22Rv1 (cell line): ENCODE results near the gene CDC20.

Source experiments
- H3K27ac ChIP-seq: fragments of 450-650 bp; 2 replicates; pipeline ENCODE4 v1.5.1; 2017
- CTCF ChIP-seq: fragments of 450-650 bp; IDR thresholded peaks from 2 replicates; pipeline ENCODE4 v1.5.1; 2017; ENCODE audit warnings: mild to moderate bottlenecking
- ZFX ChIP-seq: fragments of 450-650 bp; IDR thresholded peaks from 2 replicates; pipeline ENCODE4 v1.6.1; 2017; ENCODE audit warnings: antibody characterized with exemption, borderline replicate concordance

The CDC20 gene

GRCh38 chr1:43329995-43330751 is 28.6 kb upstream of the CDC20 start:
- no peak for TF ChIP-seq CTCF
- no peak for TF ChIP-seq ZFX
- H3K27ac ChIP-seq = no peak overlapping the region

DNA sequence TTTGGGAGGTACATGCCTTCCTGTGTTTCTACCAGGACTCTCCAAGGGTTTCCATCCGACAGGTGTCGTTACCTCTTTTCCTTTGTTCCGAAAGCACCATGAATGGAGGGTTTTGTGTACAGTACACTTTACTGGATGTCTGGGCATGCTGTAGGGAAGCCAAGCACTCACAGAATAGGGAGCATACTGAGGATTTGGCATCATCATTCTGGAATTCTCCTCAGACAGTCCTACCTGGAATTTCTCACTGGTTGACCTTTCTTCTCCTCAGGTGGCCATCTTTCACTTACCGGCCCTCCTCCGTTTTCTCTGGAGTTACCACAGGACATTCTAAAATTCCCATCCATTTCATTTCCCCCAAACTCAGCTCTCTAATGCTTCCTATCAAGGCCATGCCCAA is 27.1 kb upstream of the CDC20 start:
- no peak overlapping the region for H3K27ac ChIP-seq
- TF ChIP-seq CTCF = no peak
- TF ChIP-seq ZFX = no peak

DNA sequence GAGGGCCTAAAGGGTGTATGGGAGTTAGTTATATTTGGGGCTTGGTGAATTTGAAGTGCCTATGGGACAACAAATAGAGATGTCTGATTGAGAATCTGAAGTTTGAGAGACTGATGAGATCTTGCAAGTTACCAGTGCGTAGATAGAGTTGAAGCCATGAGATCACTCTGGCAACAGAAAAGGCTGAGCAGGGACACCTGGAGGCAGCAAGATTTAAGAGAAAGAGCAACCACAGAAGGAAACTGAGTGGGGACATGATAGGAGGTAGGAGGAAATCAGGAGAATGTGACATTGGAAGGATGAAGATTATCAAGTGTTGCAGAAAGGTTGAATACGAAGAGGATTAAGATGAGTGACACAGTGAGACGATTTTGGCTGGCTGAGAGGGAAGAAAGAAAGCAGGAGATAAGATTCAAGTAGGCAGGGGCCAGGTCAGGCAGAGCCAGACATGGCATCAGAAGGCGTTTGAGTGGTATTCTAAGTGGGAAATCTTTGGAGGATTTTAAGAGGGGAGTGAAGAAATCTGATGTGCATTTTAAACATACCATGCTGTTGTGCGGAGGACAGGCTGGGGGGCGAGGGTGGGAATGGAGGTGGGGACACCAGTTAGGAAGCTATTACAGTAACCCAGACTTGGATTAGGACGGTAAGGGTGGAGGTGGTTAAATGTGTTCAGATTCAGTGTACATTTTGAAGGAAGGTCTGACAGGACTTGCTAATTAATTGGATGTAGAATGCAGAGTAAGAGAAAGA is 24.2 kb upstream of the CDC20 start:
- no peak overlapping the region for H3K27ac ChIP-seq
- no peak for TF ChIP-seq CTCF

DNA sequence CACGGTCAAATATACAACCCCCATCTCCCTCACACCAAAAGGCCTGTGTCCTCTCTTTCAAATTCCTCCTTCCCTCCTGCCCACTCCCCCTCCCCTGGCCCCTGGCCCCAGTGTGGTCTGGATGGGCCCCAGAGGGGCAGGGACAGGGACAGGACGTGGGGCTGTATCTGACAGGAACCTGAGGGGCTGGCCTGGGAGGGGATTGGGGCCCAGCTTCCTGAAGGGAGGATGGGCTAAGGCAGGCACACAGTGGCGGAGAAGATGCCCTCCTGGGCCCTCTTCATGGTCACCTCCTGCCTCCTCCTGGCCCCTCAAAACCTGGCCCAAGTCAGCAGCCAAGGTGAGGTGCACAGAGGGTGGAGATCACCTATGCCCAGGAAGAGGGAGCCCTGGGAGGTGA is 21.2 kb upstream of the CDC20 start, which contains the start of gene MPL:
Gene MPL, plus strand, starts transcription at position 231 of the 400 bp plus-strand sequence. Its CDS starts 31 bp downstream, at position 262.
- H3K27ac ChIP-seq = no peak within 1 kb of the TSS
- TF ChIP-seq ZFX = no peak
- TF ChIP-seq CTCF = no peak

- TF ChIP-seq CTCF (no peak), ZFX (no peak)
- H3K27ac ChIP-seq = no peak overlapping the region
Measured at GRCh38 chr1:43338001-43338400, 20.8 kb upstream of the CDC20 start.

GRCh38 chr1:43339584-43340232 is 19.1 kb upstream of the CDC20 start:
- H3K27ac ChIP-seq = no peak overlapping the region
- TF ChIP-seq CTCF (no peak), ZFX (no peak)
